ENCODE results near the gene JMJD1C.

GRCh38 chr10:63262430-63263073 lies 203.2 kb downstream of the JMJD1C start:
- TF ChIP-seq POLR2A (IDR thresholded peaks at IDR 0.05; ENCODE audit: low read length): no peak
- TF ChIP-seq GATA1 (IDR thresholded peaks at IDR 0.05; ENCODE audit: low read depth, low read length): no peak
